Stimulated activated CD4-positive, alpha-beta T cell treated with anti-CD3 and anti-CD28 coated beads, Interleukin-2, amount 100 ng/mL, for 24 hours (primary cell): ENCODE results near the gene OR6B3.

Experiments
- DNase-seq, 2 donors: peaks; one replicate each; pipeline ENCODE4 v3.0.0-alpha.2; 2020

OR6B3 gene

DNA sequence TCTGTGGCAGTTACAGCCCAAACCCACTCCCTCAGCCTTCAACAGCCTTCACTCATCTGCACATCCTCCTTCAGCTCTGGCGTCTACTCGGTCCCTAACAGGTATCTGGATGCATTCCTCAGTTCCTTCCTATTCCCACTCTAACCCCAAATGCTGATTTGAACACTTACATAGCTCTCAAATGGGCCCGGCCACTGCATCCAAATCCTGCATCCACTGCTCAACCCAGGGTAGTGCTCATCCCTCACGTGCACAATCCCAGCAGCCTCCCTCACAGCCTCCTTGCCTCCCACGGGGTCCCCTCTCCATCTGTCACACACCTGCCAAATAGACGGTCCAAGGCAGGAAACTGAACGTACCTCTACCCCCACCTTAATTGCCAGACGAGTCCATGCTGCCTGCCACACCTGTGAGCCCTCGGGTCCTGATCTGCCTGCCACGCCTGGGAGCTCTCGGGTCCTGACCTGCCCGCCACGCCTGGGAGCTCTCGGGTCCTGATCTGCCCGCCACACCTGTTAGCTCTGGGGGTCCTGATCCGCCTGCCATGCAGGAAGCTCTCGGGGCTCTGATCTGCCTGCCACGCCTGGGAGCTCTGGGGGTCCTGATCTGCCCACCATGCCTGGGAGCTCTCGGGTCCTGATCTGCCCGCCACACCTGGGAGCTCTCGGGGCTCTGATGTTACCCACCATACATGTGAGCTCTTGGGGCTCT lies 9.9 kb downstream of the OR6B3 start:
- no peak for DNase-seq

- no peak for DNase-seq
These were observed 10.6 kb downstream of the OR6B3 start for GRCh38 chr2:240042740-240043139.

GRCh38 chr2:240041363-240041762 lies 12.0 kb downstream of the OR6B3 start:
- DNase-seq = no peak

GRCh38 chr2:240037358-240037757 lies 16.0 kb downstream of the OR6B3 start:
- no peak for DNase-seq

- DNase-seq = no peak
These were observed 20.0 kb downstream of the OR6B3 start for GRCh38 chr2:240033330-240033678.

DNA sequence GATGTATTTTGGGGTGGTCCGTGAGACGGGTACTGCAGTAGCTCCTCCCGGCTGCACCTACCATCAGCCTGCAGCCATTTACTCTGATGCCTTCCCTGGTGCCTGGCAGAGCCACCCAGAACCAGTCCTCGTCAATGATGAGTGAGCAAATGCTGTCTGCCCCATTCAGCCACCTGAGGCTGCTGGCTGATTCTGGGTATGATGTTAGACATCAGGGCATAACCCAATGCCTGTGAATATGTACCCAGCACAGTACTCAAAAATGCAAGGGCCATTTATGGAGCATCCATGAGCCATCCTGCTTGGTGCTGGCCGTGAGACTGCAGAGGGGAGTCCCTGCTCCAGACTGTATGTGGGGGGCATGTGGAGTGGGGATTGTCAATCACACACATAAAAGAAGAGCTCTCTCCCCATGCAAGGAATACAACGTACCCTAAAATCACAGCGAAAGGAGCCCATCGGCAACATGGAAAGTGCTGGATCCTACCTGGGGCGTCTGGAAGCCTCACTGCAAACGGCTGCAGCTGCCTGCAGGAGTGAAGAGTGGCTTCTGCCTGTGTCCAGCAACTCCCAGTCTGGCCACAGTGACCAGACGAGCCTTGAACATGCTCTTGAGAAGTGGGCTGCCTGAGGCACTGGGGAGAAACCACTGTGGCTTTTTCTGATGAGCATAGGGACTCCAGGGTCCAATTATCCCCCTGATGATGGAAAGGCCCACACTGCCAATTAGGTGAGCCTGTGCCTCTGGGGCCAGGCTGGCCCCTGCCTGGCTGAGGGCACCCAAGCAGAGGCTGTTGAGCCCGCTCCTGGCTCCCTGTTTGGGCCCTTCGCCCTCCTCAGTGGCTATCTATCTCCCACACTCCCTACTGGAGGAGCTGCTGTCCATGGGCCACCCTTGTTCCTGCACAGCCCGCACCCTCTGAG lies 20.7 kb downstream of the OR6B3 start:
- DNase-seq = no peak

DNA sequence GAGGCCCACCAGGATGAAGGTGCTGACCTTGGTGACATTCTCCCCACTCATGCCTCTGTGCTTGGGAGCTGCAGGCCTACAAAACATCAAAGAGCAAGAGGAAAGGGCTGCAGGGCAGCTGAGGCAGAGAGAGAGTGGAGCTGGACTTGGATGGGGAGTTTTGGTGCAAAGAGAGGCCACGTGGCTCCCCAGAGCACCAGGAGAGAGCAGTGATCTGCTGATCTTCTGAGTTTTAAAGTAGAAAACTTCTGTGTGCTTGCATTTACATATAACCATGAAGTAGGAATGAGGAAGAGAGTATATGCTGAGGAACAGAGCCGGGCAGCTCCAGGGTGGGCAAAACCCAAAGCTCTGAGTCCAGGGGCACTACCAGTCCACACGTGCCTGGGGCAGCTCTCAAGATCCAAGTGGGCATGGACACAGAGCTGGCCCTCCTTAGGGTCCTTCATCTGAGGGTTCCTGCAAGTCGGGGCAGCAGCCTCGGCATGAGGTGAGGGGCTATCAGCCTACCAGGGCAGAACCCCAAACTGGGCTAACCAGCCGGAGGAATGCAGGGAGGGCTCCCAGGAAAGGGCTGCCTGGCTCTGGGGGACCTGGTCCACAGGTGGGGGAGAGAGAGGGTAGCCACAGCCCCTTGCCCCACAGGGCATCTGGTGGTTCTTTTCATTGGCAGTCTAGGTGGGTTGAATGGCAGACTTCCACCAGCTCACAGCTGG lies 22.8 kb downstream of the OR6B3 start, which contains the start of gene OR6B2:
TSS of gene OR6B2 (minus strand) at position 51 of the 716 bp plus-strand sequence. CDS start at position 51, 0 bp downstream.
- DNase-seq = no peak

GRCh38 chr2:240024766-240025165 lies 28.6 kb downstream of the OR6B3 start:
- peak; percentile 20 to 31 for DNase-seq

- DNase-seq = no peak
These were observed 29.5 kb downstream of the OR6B3 start for GRCh38 chr2:240023792-240024191.

GRCh38 chr2:240021488-240022104 lies 31.7 kb downstream of the OR6B3 start:
- DNase-seq = peak; percentile 73 to 77

DNA sequence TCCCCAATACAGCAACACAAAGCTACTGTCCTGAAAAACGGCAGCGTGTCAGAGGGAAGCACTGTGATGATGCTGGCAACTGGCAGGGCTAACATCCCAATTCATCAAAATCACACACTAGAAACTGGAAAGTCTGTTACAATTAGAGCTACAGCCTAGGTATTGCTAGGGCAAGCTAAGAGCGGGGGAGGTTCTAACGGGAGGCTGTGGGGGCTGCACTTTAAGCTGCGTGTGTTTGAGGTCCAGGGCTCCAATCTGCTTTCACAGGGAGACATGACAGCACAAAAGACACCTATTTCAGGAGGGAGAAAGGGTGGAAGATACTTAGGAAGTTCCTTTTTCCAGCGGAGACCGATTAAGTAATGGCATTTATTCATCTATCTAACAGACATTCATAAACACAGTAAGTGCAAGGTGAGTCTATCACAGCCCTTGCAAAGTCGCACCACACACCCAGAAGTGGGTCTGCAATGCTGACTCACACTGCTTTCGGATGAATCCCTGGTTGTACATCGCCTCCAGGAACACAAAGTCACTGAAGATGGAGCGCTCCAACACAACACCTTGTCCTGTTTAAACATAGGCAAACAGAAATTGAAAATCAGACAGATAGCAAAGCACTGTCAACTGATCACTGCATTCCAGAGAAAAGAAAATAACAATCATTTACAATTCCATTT lies 35.1 kb downstream of the OR6B3 start:
- DNase-seq = no peak

DNA sequence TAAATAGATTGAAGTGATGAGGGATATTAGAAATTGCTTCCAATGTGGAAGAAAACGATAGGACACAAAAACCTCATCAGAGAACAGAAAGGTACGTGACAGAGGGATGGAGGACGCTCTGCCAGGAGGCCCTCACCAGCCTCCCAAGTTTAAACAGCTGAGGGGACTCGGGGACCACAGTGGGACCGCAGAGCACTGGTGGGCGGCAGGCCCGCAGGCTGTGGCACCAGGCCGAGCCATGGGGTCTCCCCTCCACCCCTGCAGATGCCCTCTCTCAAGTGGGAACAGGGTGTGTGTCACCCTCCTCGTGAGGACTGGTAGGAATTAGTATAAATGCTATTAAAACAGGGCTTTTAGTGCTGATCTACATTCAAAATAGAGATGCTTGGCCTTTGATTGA lies 39.0 kb downstream of the OR6B3 start:
- no peak for DNase-seq

DNA sequence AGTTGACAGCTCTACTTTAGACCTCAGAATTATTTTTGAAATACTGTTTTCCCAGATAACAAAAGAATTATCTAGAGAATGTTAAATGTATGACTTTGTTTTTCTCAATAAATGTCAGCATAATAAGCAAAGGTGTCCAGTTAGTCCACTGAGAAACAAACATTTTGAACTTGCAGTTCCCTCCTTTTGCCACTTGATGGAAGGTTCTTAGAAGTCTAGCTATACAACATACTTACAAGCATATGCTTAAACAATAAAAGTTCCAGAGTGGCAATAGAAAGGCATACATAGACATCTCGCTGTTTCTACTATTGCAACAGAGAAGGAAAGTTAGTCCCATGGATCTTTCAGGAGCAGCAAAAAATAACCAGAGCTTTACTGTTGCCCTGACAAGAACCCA lies 40.0 kb downstream of the OR6B3 start:
- DNase-seq = no peak

GRCh38 chr2:240002983-240003382 lies 50.3 kb downstream of the OR6B3 start:
- no peak for DNase-seq

- DNase-seq = no peak
These were observed 52.6 kb downstream of the OR6B3 start for GRCh38 chr2:240000671-240001070.

DNA sequence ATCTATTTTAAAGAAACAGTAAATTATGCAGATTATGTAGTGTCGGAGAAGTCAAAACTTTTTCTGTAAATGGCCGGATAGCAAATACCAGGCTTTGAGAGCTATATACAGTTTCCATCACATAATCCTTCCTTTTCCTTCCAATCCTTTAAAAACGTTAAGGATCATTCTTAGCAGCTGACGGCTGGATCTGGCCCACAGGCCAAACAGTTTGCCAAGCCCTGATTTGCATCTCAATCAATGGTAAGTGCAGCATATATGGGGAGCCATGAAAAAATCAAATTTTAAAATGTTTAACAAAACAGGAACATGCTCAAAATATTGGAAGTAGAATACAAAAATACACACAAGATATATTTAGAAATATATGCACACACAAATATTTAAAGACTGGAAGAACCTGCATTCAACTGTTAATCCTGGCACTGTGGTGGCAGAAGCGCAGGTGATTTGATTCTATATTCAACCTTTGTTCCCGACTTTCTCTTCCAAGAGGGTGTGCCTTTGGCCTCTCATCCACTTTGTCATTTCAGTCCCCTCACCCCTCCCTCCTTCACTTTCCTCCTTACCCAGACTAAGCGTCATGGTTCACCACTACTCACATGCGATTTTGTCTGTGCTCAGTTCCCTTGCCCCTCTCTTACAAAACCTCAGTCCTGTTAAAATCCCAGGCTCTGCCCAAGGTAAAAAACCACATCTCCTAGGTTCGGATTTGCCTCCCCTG lies 55.5 kb downstream of the OR6B3 start:
- DNase-seq = no peak
